Cardiac muscle cell (in vitro differentiated cells and primary cell): ENCODE results near the gene IFIT1B. TPM values are rescaled to one million over a fixed set of nuclear protein-coding genes. Genes with fewer than 3 reads are reported as not detected.
A peak's percentile ranks its signal among the peaks of the same experiment; 100 is the strongest.
"Not testable (repeated sequence)": the region's sequence is repeated elsewhere in the genome, so short reads cannot be mapped to it uniquely, and the experiment has no call there.

Experiments used
- DNase-seq, 2 donors: peaks; one replicate each; pipeline versions ENCODE4 v3.0.0 to v3.0.0-alpha.2; 2010 to 2017; ENCODE audit warnings: low read depth in 1 of 2, low spot score in 1 of 2
- H3K27ac ChIP-seq: fragments of 200-600 bp; sonication (generic); 2 replicates; pipeline ENCODE4 v1.5.1; 2016
- H3K27me3 ChIP-seq: fragments of 200-600 bp; sonication (generic); 2 replicates; pipeline ENCODE4 v1.6.0; 2016; ENCODE audit warnings: control low read depth
- H3K36me3 ChIP-seq: fragments of 200-600 bp; sonication (generic); 2 replicates; pipeline ENCODE4 v1.5.1; 2016; ENCODE audit warnings: control low read depth
- H3K4me1 ChIP-seq: fragments of 200-600 bp; sonication (generic); 2 replicates; pipeline ENCODE4 v1.8.1; 2017; ENCODE audit warnings: low read depth, mild to moderate bottlenecking, mixed run types
- H3K4me3 ChIP-seq: fragments of 200-600 bp; sonication (generic); 2 replicates; pipeline ENCODE4 v1.5.1; 2016; ENCODE audit warnings: mild to moderate bottlenecking
- H3K9me3 ChIP-seq: fragments of 200-600 bp; sonication (generic); 2 replicates; pipeline ENCODE4 v1.5.1; 2017; ENCODE audit warnings: low read depth, mild to moderate bottlenecking, control low read depth
- CTCF ChIP-seq: IDR thresholded peaks from 2 replicates; pipeline ENCODE4 v1.5.1; 2012; ENCODE audit warnings: low read depth, mild to moderate bottlenecking, low read length
- polyA plus RNA-seq: library from polyadenylated mRNA; unstranded; fragments of >200 nt; fragmentation: Nextera tagmentation; extraction: Ambion mirVana; gene quantifications from 2 replicates; pipeline ENCODE4 v1.2.1, GENCODE V29; 2016
- total RNA-seq: library from RNA; depleted of rRNA; stranded (reverse); fragments of >200 nt; gene quantifications from 2 replicates; pipeline ENCODE4 v1.2.3, GENCODE V29; 2016

IFIT1B gene
- total and polyA plus RNA-seq, 2 experiments from 2014 or later, result 0.99 TPM; not detected in 1

GRCh38 chr10:89410551-89410950 lies 32.7 kb downstream of the IFIT1B start:
- not testable (repeated sequence) for H3K9me3 ChIP-seq, DNase-seq, H3K36me3 ChIP-seq, H3K4me3 ChIP-seq, H3K27ac ChIP-seq, H3K4me1 ChIP-seq, H3K27me3 ChIP-seq

GRCh38 chr10:89411135-89411534 lies 33.3 kb downstream of the IFIT1B start:
- not testable (repeated sequence) for H3K4me1 ChIP-seq, H3K4me3 ChIP-seq, H3K36me3 ChIP-seq, H3K27me3 ChIP-seq, H3K9me3 ChIP-seq, DNase-seq, H3K27ac ChIP-seq

GRCh38 chr10:89412276-89412675 lies 34.4 kb downstream of the IFIT1B start:
- not testable (repeated sequence) for H3K4me1 ChIP-seq

GRCh38 chr10:89413398-89413912 lies 35.6 kb downstream of the IFIT1B start:
- no peak overlapping the region for H3K4me3 ChIP-seq
- TF ChIP-seq CTCF, result no peak
- H3K4me1 ChIP-seq, result no peaks in the 10 kb centered on the region
- no peaks in the 10 kb centered on the region for H3K36me3 ChIP-seq
- no peaks in the 10 kb centered on the region for H3K9me3 ChIP-seq
- H3K27ac ChIP-seq, result no peak overlapping the region
- no peak for DNase-seq
- no peaks in the 10 kb centered on the region for H3K27me3 ChIP-seq

More at GRCh38 chr10:89412276-89412675, 34.4 kb downstream of the IFIT1B start:
- H3K27ac ChIP-seq, H3K4me3 ChIP-seq, H3K36me3 ChIP-seq, H3K27me3 ChIP-seq, DNase-seq, H3K9me3 ChIP-seq: not testable (repeated sequence)

GRCh38 chr10:89414146-89414878 lies 36.5 kb downstream of the IFIT1B start, which contains the start of gene IFIT5:
Gene IFIT5 (plus strand): TSS chr10:89414568. CDS start chr10:89414799, 231 bp downstream.
- Histone ChIP-seq H3K27ac (peak within 1 kb of the TSS; percentile 26), H3K9me3 (no peaks in the 10 kb centered on the region), H3K4me1 (no peaks in the 10 kb centered on the region), H3K27me3 (no peaks in the 10 kb centered on the region), H3K4me3 (peak within 1 kb of the TSS; percentile 82), H3K36me3 (no peaks in the 10 kb centered on the region)
- DNase-seq, result peak; percentile 77 to 80
- TF ChIP-seq CTCF, result no peak

GRCh38 chr10:89414879-89415821 lies 37.3 kb downstream of the IFIT1B start:
- H3K27me3 ChIP-seq, result no peaks in the 10 kb centered on the region
- H3K36me3 ChIP-seq, result no peaks in the 10 kb centered on the region
- no peaks in the 10 kb centered on the region for H3K4me1 ChIP-seq
- no peaks in the 10 kb centered on the region for H3K9me3 ChIP-seq
- H3K27ac ChIP-seq, result peak overlapping the region; percentile 26
- DNase-seq, result peak; percentile 22 to 35
- peak overlapping the region; percentile 82 for H3K4me3 ChIP-seq
- TF ChIP-seq CTCF, result no peak
